D721Med (cell line): Measurements from ENCODE around the gene GPSM3.

Experiments
- DNase-seq: peaks from one replicate; pipeline ENCODE4 v3.0.0; 2011; ENCODE audit warnings: low spot score; ENCODE audit not compliant: insufficient read length
- FAIRE-seq: peaks from 2 replicates; lab custom pipeline; 2011; peaks lifted over from hg19 to GRCh38; lab: Jason Lieb, UNC
- TF ChIP-seq, protein P1 (sequence below): IDR thresholded peaks from 2 replicates; pipeline ENCODE4 v1.5.1; 2012; ENCODE audit warnings: mild to moderate bottlenecking, control low read depth; ENCODE audit not compliant: insufficient read depth; ENCODE audit errors: missing control alignments

Gene GPSM3

GRCh38 chr6:32167761-32168262 is 24.6 kb downstream of the GPSM3 start:
- no peak for FAIRE-seq
- TF ChIP-seq, protein P1, sequence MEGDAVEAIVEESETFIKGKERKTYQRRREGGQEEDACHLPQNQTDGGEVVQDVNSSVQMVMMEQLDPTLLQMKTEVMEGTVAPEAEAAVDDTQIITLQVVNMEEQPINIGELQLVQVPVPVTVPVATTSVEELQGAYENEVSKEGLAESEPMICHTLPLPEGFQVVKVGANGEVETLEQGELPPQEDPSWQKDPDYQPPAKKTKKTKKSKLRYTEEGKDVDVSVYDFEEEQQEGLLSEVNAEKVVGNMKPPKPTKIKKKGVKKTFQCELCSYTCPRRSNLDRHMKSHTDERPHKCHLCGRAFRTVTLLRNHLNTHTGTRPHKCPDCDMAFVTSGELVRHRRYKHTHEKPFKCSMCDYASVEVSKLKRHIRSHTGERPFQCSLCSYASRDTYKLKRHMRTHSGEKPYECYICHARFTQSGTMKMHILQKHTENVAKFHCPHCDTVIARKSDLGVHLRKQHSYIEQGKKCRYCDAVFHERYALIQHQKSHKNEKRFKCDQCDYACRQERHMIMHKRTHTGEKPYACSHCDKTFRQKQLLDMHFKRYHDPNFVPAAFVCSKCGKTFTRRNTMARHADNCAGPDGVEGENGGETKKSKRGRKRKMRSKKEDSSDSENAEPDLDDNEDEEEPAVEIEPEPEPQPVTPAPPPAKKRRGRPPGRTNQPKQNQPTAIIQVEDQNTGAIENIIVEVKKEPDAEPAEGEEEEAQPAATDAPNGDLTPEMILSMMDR: no peak
- no peak for DNase-seq

- no peak for DNase-seq
- TF ChIP-seq, protein P1: no peak
- FAIRE-seq: no peak
These were observed 25.2 kb downstream of the GPSM3 start for GRCh38 chr6:32167154-32167760.

DNA sequence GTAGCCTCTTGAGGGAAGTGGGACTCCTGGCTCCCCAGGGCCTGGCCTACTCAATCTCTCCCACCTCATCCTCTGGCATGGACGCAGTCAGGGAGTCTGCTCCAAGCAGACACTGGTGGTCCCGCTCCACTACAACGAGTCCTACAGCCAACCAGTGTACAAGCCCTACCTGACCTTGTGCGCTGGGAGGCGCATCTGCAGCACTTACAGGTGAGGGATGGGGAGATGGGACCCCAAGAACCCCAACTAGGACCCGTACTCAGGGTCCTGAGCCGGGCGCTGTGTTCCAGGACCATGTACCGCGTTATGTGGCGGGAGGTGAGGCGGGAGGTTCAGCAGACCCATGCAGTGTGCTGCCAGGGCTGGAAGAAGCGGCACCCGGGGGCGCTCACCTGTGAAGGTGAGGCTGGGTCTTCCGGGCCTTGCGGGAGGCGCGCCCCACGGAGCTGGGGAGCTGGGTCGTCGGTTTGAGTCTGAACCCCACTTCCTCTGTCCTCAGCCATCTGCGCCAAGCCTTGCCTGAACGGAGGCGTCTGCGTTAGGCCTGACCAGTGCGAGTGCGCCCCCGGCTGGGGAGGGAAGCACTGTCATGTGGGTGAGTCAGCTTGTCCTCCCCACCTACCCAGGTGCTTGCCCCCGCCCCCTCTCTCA is 25.9 kb downstream of the GPSM3 start:
- DNase-seq: no peak
- no peak for FAIRE-seq
- TF ChIP-seq, protein P1: no peak

DNA sequence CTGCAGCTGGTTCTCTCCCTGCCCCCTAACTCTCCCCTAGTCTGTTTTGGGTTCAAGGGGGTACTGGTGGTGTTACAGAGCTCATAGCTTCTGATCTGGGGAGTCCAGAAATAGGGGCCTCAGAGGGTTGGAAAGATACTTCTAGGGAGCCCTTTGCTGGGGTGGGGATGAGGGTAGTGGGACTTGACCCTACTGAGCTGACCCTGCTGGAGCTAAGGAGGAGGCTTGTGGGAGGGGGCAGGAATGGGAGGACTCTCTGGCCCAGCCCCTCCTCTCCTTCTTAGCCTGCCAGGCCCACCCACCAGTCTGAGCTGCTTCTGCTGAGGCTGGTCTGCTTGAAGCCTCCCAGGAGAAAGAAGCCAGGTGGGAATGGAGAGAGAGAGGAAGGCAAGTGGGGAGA is 28.1 kb downstream of the GPSM3 start, which contains the start of gene EGFL8:
TSS of gene EGFL8 (plus strand) at position 301 of the 400 bp plus-strand sequence. CDS start 1,571 bp downstream, outside the sequence.
- FAIRE-seq (no peak), DNase-seq (no peak)
- TF ChIP-seq, protein P1: no peak

DNA sequence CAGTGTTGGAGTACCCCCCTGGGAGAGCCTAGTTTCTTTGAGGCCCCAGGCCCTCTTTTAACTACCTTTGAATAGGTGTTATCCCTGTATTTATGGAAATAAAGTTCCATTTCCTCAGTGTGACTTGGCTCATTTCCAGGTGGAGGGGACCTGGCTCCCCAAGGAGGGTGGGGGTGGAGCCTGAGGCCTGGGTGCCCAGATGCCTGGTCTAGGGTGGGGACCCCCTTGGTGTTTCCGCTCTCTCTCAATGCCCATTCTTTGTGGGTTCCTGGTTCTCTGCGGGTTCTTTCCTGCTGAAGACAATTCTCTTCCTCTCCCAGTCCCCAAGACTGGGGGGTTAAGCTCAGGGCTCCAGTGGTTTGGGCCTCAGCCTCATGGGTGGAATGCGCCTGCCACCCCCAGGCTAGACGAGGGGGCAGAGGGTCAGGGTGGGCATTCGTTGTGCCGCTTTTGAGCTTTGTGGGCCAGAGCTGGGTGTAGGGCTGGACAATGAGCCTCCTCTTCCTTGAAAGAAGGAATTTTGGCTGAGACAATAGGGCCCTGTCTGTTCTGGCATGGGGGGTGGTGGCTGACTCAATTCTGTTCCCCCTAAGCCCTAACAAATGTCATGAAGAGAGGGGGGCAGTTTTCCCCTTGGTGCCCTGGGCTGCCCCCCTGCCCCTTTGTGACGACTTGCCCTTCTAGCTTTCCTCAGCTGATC is 28.7 kb downstream of the GPSM3 start:
- TF ChIP-seq, protein P1: no peak
- FAIRE-seq (no peak), DNase-seq (no peak)

DNA sequence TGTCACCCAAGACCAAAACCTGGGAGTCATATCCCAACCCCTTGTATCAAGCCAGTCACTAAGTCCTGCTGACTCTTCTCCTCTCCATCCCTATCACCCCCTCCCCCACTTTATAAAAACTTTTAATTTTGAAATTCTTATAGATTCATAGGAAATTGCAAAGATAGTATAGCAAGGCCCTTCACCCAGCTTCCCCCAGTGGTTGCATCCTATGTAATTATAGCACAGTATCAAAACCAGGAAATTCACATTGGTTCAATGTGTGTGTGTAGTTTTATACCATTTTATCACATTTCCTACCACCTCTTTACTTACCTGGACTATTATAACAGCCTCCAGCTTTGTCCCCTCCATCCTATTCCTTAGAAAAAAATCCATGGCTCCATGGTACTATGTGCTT is 34.4 kb downstream of the GPSM3 start:
- DNase-seq (no peak), FAIRE-seq (no peak)
- TF ChIP-seq, protein P1: no peak
